Skeletal muscle tissue (tissue), 4 donors: Measurements from ENCODE around the gene KIAA0513. TPM values are rescaled to one million over a fixed set of nuclear protein-coding genes. Genes with fewer than 3 reads are reported as not detected.
"Not testable (repeated sequence)": the region's sequence is repeated elsewhere in the genome, so short reads cannot be mapped to it uniquely, and the experiment has no call there.

Experiments
- H3K27ac ChIP-seq: one replicate; pipeline ENCODE4 v1.7.0; 2013; ENCODE audit warnings: mild to moderate bottlenecking, low read depth, low read length, inconsistent platforms
- H3K27me3 ChIP-seq, 3 donors: one replicate each; pipeline ENCODE4 v1.7.0; 2013; ENCODE audit warnings: low read length in 3 of 3; ENCODE audit not compliant: control insufficient read depth in 3 of 3, insufficient read depth in 3 of 3
- H3K36me3 ChIP-seq, 3 donors: one replicate each; pipeline ENCODE4 v1.7.0; 2013; ENCODE audit warnings: low read length in 3 of 3; ENCODE audit not compliant: control insufficient read depth in 3 of 3, insufficient read depth in 3 of 3
- H3K4me1 ChIP-seq, 3 donors: one replicate each; pipeline ENCODE4 v1.7.0; 2013; ENCODE audit warnings: low read length in 3 of 3, mild to moderate bottlenecking in 3 of 3; ENCODE audit not compliant: control insufficient read depth in 3 of 3, insufficient read depth in 3 of 3
- H3K4me3 ChIP-seq, 3 donors: one replicate each; pipeline ENCODE4 v1.7.0; 2013; ENCODE audit warnings: low read length in 3 of 3
- H3K9ac ChIP-seq, 3 donors: one replicate each; pipeline ENCODE4 v1.7.0; 2013; ENCODE audit warnings: low read length in 3 of 3, mild to moderate bottlenecking in 3 of 3, moderate library complexity in 2 of 3, low read depth in 1 of 3
- H3K9me3 ChIP-seq, 3 donors: one replicate each; pipeline ENCODE4 v1.7.0; 2013; ENCODE audit warnings: low read length in 3 of 3; ENCODE audit not compliant: control insufficient read depth in 3 of 3
- total RNA-seq: library from RNA; depleted of rRNA; stranded (reverse); fragments of >200 nt; gene quantifications from one replicate; pipeline ENCODE4 v1.2.3, GENCODE V29; 2014
- donor health status: Osteomylitis.

The KIAA0513 gene
- total RNA-seq, 1 donor from 2014 or later, result 5.7 TPM

DNA sequence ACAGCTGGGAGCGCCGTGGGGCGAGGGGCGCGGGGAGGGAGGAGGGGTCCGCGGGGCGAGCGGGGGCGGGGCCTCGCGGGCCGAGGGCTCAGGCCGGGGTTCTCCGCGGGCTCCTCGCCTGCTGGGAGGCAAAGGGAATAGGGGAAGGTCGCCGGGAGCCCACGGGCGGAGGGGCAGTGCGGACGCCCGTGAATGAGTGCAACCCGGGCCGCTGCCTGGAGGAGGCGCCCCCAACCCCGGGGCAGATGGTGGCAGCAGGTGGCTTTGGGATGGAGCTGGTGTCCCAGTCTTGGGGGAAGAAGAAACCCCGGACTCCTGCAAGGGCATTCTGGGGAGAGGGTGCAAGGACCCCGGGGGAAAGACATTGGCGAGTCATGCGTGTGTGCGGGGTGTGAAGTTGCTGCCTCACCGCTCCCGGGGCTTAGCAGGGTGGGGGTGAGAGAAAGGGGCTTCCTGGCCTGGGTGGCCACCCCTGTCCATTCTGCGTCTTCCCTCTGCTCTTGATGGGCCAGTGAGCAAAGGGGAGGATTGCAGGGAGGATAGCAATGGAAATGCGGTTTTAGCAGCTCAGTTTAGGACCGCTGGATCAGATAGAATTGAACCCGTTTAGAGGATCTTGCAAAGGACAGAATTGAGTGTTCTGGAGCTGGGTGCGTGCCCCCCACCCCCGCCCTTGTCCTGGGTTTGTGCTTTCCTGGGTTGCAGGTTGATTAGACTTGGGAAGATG lies 526 bp downstream of the KIAA0513 start:
- Histone ChIP-seq H3K27ac (peak overlapping the region; percentile 75), H3K36me3 (peaks cover 0 to 3% (median 2%) of the 10 kb centered on the region in 3 donors), H3K4me3 (peak overlapping the region; percentile 82 to 96 (median 93)), H3K9ac (peak overlapping the region; percentile 61 to 96 (median 91)), H3K9me3 (no peaks in the 10 kb centered on the region), H3K27me3 (no peaks in the 10 kb centered on the region), H3K4me1 (peaks cover 16 to 25% (median 21%) of the 10 kb centered on the region in 3 donors)

DNA sequence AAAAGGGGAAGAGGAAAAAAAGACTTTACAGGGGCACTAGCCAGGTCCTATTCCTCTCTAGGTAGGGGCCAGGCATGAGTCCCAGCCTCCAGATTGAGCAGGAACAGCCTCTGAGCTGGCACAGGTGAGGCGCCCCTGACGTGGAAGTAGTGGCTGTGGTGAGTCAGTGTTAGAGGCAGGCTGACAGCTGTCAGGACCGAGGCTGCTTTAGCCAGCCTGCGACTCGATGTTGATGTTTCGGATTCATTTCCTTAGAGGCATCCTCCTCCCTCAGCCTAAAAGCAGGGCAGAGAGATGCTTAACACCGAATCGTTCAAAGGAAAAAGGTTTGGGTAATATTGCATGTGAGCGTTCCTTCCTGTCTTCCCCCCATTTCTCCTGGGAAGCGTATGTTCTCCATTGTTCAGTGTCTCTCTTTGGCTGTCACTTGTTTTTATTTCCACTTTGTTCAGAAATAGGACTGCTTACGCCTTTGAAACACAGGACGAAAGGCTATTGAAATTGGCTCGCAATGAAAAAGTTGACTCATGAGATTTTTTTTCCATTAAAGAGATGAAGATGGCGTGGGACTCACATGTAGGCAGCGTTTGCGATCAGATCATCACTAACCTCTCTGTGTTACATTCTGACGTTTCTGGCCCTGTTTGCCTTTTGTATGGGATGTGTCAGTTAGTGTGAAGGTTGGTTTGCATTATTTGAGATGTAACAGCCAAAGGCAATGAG lies 1.3 kb downstream of the KIAA0513 start:
- Histone ChIP-seq H3K4me3 (peak overlapping the region; percentile 82 to 96 (median 93)), H3K9ac (peak overlapping the region; percentile 38 to 96 (median 91)), H3K4me1 (peaks cover 16 to 25% (median 21%) of the 10 kb centered on the region in 3 donors), H3K36me3 (peaks cover 0 to 3% (median 3%) of the 10 kb centered on the region in 3 donors), H3K27me3 (no peaks in the 10 kb centered on the region), H3K27ac (peak overlapping the region; percentile 48), H3K9me3 (no peaks in the 10 kb centered on the region)

DNA sequence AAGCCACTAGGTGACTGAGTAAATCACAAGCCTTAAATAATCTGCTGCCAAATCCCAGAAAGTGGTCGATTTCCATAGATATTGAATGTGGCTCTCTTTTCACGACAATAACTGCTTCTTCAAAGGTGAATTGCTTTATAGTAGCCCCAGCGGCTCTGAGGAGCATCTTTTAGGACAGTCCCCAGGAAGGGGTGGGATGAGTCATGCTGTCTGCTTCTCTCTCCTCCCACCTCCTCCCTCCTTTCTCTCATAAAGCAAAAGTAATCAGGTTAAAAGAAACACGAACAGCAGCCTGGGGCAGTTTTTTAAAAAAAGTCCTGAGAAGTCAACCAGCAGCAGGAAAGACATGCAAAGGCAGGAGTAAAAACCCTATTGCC lies 1.8 kb downstream of the KIAA0513 start:
- peaks cover 16 to 25% (median 21%) of the 10 kb centered on the region in 3 donors for H3K4me1 ChIP-seq
- peak overlapping the region in 1 of 3 donors; percentile 45 for H3K4me3 ChIP-seq
- H3K36me3 ChIP-seq, result peaks cover 0 to 3% (median 3%) of the 10 kb centered on the region in 3 donors
- H3K27me3 ChIP-seq, result no peaks in the 10 kb centered on the region
- H3K9me3 ChIP-seq, result no peaks in the 10 kb centered on the region
- no peak overlapping the region for H3K9ac ChIP-seq
- peak overlapping the region; percentile 48 for H3K27ac ChIP-seq

DNA sequence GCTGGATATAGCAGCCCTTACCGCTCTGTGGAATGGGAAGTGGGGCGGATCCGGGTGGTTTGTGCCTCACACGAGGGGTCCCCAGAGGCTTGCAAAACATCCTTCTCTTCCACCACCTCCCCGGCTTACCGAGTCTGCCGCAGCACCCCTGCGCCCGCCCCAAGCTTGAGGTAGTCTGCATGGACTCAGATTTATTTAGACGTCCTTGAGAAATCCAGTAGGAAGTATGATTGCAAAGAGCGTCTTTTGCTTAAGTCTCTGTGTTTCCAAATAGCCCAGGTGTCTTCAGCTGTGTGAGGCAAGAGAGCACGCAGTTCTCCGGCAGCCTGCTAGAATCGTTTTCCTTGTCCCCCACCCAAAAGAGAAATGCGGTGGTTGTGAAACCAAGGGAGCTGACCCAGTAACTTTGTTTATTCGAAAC lies 2.4 kb downstream of the KIAA0513 start:
- Histone ChIP-seq H3K4me1 (peaks cover 16 to 25% (median 21%) of the 10 kb centered on the region in 3 donors), H3K27ac (no peak overlapping the region), H3K27me3 (no peaks in the 10 kb centered on the region), H3K4me3 (no peak overlapping the region), H3K36me3 (peaks cover 0 to 3% (median 3%) of the 10 kb centered on the region in 3 donors), H3K9ac (no peak overlapping the region), H3K9me3 (no peaks in the 10 kb centered on the region)

DNA sequence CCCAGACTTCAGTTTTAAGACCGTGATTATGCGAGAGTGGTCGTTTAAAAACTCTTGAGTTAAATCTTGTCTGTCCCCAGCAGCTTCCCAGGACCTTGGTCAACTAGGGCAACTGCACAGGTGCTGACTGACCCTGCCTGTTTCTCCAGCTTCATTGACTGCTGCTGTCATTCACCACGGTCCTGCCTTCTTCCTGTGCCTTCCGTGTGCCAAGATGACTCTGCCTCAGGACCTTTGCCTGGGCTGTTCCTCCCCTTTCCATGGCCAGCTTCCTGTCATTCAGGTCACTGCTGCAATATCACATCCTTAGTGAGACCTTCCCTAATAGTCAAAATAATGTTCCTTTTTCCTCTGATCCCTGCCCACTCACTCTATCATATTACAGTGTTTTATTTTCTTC lies 3.9 kb downstream of the KIAA0513 start:
- Histone ChIP-seq H3K27ac (no peak overlapping the region), H3K4me1 (peaks cover 15 to 17% (median 16%) of the 10 kb centered on the region in 3 donors), H3K4me3 (no peak overlapping the region), H3K9me3 (no peaks in the 10 kb centered on the region), H3K9ac (no peak overlapping the region), H3K36me3 (peaks cover 0 to 3% (median 3%) of the 10 kb centered on the region in 3 donors), H3K27me3 (no peaks in the 10 kb centered on the region)

DNA sequence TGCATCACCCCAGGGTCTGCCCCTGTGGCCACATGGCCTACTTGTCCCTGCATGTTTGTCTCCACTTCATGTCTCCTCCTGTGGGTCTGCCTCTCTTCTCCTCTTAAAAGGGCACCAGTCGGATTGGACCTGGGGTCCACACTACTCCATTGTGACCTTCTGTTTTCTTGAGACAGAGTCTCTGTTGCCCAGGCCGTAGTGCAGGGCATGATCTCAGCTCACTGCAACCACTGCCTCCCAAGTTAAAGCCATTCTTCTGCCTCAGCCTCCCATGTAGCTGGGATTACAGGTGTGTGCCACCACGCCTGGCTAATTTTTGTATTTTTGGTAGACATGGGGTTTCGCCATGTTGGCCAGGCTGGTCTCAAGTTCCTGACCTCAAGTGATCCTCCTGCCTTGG lies 4.6 kb downstream of the KIAA0513 start:
- not testable (repeated sequence) for H3K36me3 ChIP-seq, H3K9ac ChIP-seq, H3K27me3 ChIP-seq, H3K27ac ChIP-seq, H3K9me3 ChIP-seq, H3K4me3 ChIP-seq
- H3K4me1 ChIP-seq, result peaks cover 14 to 19% (median 17%) of the 10 kb centered on the region in 3 donors

DNA sequence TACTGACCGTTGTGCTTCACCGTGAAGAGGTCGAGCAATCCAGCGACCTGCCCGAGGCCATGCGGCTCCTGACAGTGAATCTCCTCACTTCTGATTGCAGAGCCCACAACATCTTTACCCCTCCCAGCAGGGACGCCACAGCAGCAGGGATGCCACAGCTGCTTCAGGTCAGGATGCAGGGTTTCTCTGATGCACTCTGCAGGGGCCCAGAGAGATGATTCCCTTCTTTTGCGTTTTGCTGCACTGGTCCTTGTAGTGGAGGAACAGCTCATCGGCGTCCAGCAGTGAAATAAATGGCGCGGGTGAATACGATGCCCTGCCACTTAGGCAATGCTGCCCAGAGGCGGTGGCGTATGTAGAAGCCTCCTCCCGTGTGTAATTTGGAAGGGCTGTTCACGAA lies 5.6 kb downstream of the KIAA0513 start:
- H3K9me3 ChIP-seq, result no peaks in the 10 kb centered on the region
- H3K4me3 ChIP-seq, result no peak overlapping the region
- no peaks in the 10 kb centered on the region for H3K27me3 ChIP-seq
- peaks cover 0 to 3% (median 3%) of the 10 kb centered on the region in 3 donors for H3K36me3 ChIP-seq
- H3K27ac ChIP-seq, result no peak overlapping the region
- peaks cover 11 to 17% (median 14%) of the 10 kb centered on the region in 3 donors for H3K4me1 ChIP-seq
- H3K9ac ChIP-seq, result no peak overlapping the region

DNA sequence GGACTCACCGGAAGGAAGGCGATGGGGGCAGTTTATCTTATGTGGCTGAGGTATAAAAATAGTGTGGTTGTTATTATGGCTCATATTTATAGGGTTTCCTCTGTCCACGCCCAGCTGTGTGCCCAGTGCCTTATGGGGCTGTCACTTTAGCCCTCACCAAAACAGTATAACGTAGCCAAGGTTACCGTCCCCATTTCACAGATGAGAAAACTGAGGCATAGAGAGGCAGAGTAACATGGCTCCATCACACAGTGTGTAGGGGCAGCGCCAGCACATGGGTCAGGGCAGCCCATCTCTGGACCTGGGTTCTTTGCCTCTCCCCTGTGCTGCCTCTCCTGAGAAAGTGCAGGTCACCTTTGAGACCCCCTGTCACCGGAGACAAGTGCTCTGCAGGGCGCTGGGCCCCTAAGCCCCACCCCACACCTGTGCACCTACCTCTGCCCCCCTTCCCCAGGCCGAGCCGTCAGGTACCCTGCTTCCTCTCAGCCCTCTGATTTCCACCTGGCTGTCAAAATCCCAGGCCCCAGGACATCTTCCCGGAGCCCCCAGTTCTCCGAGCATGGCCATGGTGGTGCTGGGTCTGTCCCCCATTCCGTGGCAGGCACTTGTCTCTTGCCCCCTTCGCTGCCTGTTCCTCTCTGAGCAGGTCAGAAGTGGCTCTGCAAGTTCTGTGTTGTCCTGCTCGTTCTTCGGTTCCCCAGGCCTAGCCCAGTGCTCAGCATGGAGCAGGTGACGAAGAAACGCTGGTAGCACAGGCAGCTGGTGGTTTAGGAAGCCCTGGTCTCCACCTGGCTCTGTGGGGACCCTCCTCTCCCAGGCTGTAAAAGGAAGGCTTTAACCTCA lies 7.2 kb downstream of the KIAA0513 start:
- Histone ChIP-seq H3K4me1 (peaks cover 0 to 6% (median 3%) of the 10 kb centered on the region in 3 donors), H3K27ac (no peak overlapping the region), H3K9ac (peak overlapping the region in 1 of 3 donors; percentile 25)

DNA sequence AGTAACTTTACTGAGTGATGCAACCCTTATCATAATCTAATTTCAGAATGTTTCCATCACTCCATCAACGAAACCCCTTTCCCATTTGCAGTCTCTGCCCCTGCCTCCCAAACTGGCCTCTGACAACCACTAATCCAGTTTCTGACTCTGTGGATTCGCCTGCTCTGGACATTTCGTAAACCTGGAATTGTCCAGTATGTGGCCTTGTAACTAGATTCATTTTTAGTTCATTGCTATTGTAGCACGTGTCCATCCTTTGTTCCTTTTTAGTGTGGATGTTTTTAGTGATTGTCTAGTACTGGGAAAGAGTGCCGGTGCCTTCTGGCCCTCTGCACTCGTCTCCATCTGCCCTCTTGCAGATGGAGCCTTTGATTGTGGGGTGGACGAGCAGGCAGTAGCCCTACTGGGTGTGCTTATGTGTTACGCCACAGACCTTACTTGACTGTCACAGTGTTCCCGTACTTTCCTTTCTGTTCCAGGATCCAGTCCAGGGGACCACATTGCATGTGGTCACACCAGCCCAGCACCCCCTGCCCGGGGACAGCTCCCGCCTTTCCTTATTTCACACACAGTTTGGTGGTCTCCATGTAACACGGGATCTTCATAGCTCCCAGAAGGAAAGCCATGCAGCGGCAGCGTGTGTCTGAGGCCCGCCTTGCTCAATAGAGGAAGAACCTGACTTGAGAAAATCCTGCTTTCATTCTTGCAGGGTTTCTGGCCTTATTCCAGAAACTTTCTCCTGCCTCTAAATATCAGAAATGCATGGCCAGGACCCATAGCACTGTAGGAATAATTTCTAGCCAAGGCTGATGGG lies 8.8 kb downstream of the KIAA0513 start:
- Histone ChIP-seq H3K9me3 (no peaks in the 10 kb centered on the region), H3K27ac (no peak overlapping the region), H3K4me1 (peaks cover 3 to 7% (median 4%) of the 10 kb centered on the region in 3 donors), H3K36me3 (peaks cover 0 to 3% (median 3%) of the 10 kb centered on the region in 3 donors), H3K4me3 (no peak overlapping the region), H3K27me3 (no peaks in the 10 kb centered on the region), H3K9ac (peak overlapping the region in 2 of 3 donors; percentile 25 to 33)

More for the DNA sequence above, 7.2 kb downstream of the KIAA0513 start:
- no peaks in the 10 kb centered on the region for H3K27me3 ChIP-seq
- peaks cover 0 to 3% (median 3%) of the 10 kb centered on the region in 3 donors for H3K36me3 ChIP-seq
- H3K4me3 ChIP-seq, result no peak overlapping the region
- H3K9me3 ChIP-seq, result no peaks in the 10 kb centered on the region
